COLO668 (cell line): ENCODE data around the gene DSPP.

ENCODE experiments used
- DNase-seq: peaks from one replicate; lab custom pipeline; 2025; ENCODE audit not compliant: unreplicated experiment; lab: John Stamatoyannopoulos, UW

The DSPP gene

GRCh38 chr4:87624698-87625097 is 16.4 kb downstream of the DSPP start:
- no peak for DNase-seq

- no peak for DNase-seq
Measured at GRCh38 chr4:87631668-87632067, 23.3 kb downstream of the DSPP start.

- DNase-seq, result no peak
Measured at GRCh38 chr4:87632469-87632868, 24.1 kb downstream of the DSPP start.

- no peak for DNase-seq
Measured at GRCh38 chr4:87633243-87633642, 24.9 kb downstream of the DSPP start.

GRCh38 chr4:87644286-87644685 is 36.0 kb downstream of the DSPP start:
- DNase-seq, result no peak

GRCh38 chr4:87649980-87650379 is 41.7 kb downstream of the DSPP start, which contains the start of gene DMP1:
DMP1 (plus strand) TSS chr4:87650280; CDS start chr4:87656493, 6,213 bp downstream.
- DNase-seq, result no peak

GRCh38 chr4:87650938-87651337 is 42.6 kb downstream of the DSPP start:
- DNase-seq, result no peak

GRCh38 chr4:87651941-87652340 is 43.6 kb downstream of the DSPP start:
- DNase-seq, result no peak

GRCh38 chr4:87654487-87655044 is 46.2 kb downstream of the DSPP start:
- DNase-seq, result no peak

- DNase-seq, result no peak
Measured at GRCh38 chr4:87657525-87657924, 49.2 kb downstream of the DSPP start.

GRCh38 chr4:87659247-87659931 is 51.1 kb downstream of the DSPP start:
- DNase-seq, result no peak

- DNase-seq, result no peak
Measured at GRCh38 chr4:87662871-87663270, 54.5 kb downstream of the DSPP start.
